H1 (cell line): ENCODE results near the gene CCNL2. TPM values are rescaled to one million over a fixed set of nuclear protein-coding genes. Genes with fewer than 3 reads are reported as not detected.

ENCODE experiments used
- ASH2L ChIP-seq: fragments of 200-600, 300-600 bp; sonication (generic); IDR thresholded peaks from one replicate; pipeline ENCODE4 v1.7.1; 2017; ENCODE audit warnings: low read length
- USF2 ChIP-seq: IDR thresholded peaks from 2 replicates; pipeline ENCODE4 v1.6.1; 2011; ENCODE audit warnings: low read length, improper control_type of control experiment
- polyA plus RNA-seq, 7 experiments: library from polyadenylated mRNA; depleted of rRNA in 3 of 7; stranded (reverse) in 5 of 7; unstranded in 2 of 7; fragments of >200 nt in 5 of 7; fragments of 200-250 nt in 2 of 7; gene quantifications; 1 replicate in 5 of 7; 2 replicates in 1 of 7; 4 replicates in 1 of 7; pipeline versions ENCODE4 v1.2.1 to v1.2.3, GENCODE V29; 2011 to 2013; ENCODE audit warnings: missing spikeins in 2 of 7, mixed read lengths in 2 of 7
- total RNA-seq: library from RNA; stranded (reverse); fragmentation: NEBNext Ultra II Directional; extraction: Animal tissue kit (Norgen Biotek cat#: 25700); gene quantifications from 2 replicates; pipeline ENCODE4 v1.2.1, GENCODE V29; 2021

The CCNL2 gene
- total and polyA plus RNA-seq, 2 of the 8 experiments (the other 6 are each of a cell fraction or from before 2014, with no cell fraction given) = 79.8 to 120 TPM

- no peak for TF ChIP-seq USF2
- TF ChIP-seq ASH2L = no peak
These were observed 38.1 kb upstream of the CCNL2 start (continued) for GRCh38 chr1:1437033-1437903.
